GM23338 (cell line): Measurements from ENCODE around the gene CDIPT. TPM values are rescaled to one million over a fixed set of nuclear protein-coding genes. Genes with fewer than 3 reads are reported as not detected.
A peak's percentile ranks its signal among the peaks of the same experiment; 100 is the strongest.

ENCODE experiments used
- ATAC-seq: fragments of 200-7000 bp; cut with Tn5 transposase; 3 replicates; pipeline ENCODE4 v1.9.1; 2020
- DNase-seq: peaks from one replicate; pipeline ENCODE4 v3.0.0-alpha.2; 2015; ENCODE audit warnings: low spot score
- H2AFZ ChIP-seq: fragments of 200-600 bp; sonication (generic); 2 replicates; pipeline ENCODE4 v1.8.0; 2016; ENCODE audit warnings: antibody characterized with exemption, mild to moderate bottlenecking, moderate library complexity
- H3F3A ChIP-seq: fragments of 200-600 bp; sonication (generic); replicated peaks from 2 replicates; pipeline ENCODE4 v1.8.0; 2017; ENCODE audit warnings: antibody characterized with exemption, mixed run types, low read depth
- H3K27ac ChIP-seq: fragments of 200-600 bp; sonication (generic); 2 replicates; pipeline ENCODE4 v1.6.1; 2016; ENCODE audit warnings: low read depth
- H3K27me3 ChIP-seq: fragments of 200-600 bp; sonication (generic); 2 replicates; pipeline ENCODE4 v1.8.0; 2016; ENCODE audit warnings: mild to moderate bottlenecking, mixed run types, moderate library complexity; ENCODE audit not compliant: insufficient read depth
- H3K36me3 ChIP-seq: fragments of 200-600 bp; sonication (generic); 2 replicates; pipeline ENCODE4 v1.8.0; 2016; ENCODE audit warnings: mild to moderate bottlenecking; ENCODE audit not compliant: insufficient read depth
- H3K4me1 ChIP-seq: fragments of 200-600 bp; sonication (generic); 2 replicates; pipeline ENCODE4 v1.8.0; 2016; ENCODE audit warnings: mild to moderate bottlenecking, moderate library complexity; ENCODE audit not compliant: insufficient read depth
- H3K4me2 ChIP-seq: fragments of 200-600 bp; sonication (generic); 2 replicates; pipeline ENCODE4 v1.7.1; 2017; ENCODE audit warnings: mixed run types
- H3K4me3 ChIP-seq: fragments of 200-600 bp; sonication (generic); 2 replicates; pipeline ENCODE4 v1.6.1; 2016; ENCODE audit warnings: mixed run types
- H3K79me2 ChIP-seq: fragments of 200-600 bp; sonication (generic); replicated peaks from 2 replicates; pipeline ENCODE4 v1.8.0; 2017; ENCODE audit warnings: mild to moderate bottlenecking; ENCODE audit not compliant: insufficient read depth
- H3K9me2 ChIP-seq: fragments of 200-600 bp; sonication (generic); 2 replicates; pipeline ENCODE4 v1.8.0; 2017; ENCODE audit not compliant: insufficient read depth
- H4K20me1 ChIP-seq: fragments of 200-600 bp; sonication (generic); replicated peaks from 2 replicates; pipeline ENCODE4 v1.8.0; 2017; ENCODE audit warnings: mild to moderate bottlenecking; ENCODE audit not compliant: insufficient read depth
- H3K27ac Mint-ChIP-seq: 2 replicates; pipeline ENCODE4 v1.8.0; 2020; ENCODE audit warnings: inconsistent platforms, mild to moderate bottlenecking, moderate library complexity, mixed read lengths
- H3K27me3 Mint-ChIP-seq: 3 replicates; pipeline ENCODE4 v1.8.0; 2022; ENCODE audit warnings: low read depth, mild to moderate bottlenecking, moderate library complexity, mixed read lengths, inconsistent platforms; ENCODE audit not compliant: insufficient read depth, poor library complexity
- H3K36me3 Mint-ChIP-seq: 3 replicates; pipeline ENCODE4 v1.8.0; 2021; ENCODE audit warnings: low read depth, mild to moderate bottlenecking, inconsistent platforms, moderate library complexity, mixed read lengths
- H3K4me1 Mint-ChIP-seq: 3 replicates; pipeline ENCODE4 v1.8.0; 2020; ENCODE audit warnings: mild to moderate bottlenecking, inconsistent platforms, mixed read lengths
- H3K4me3 Mint-ChIP-seq: 3 replicates; pipeline ENCODE4 v1.8.0; 2021; ENCODE audit warnings: moderate library complexity, mild to moderate bottlenecking, inconsistent platforms, mixed read lengths
- H3K9me3 Mint-ChIP-seq: 3 replicates; pipeline ENCODE4 v1.8.0; 2020; ENCODE audit warnings: moderate library complexity, mild to moderate bottlenecking, inconsistent platforms, mixed read lengths
- EZH2 ChIP-seq: fragments of 200-600 bp; sonication (generic); IDR thresholded peaks from one replicate; pipeline ENCODE4 v1.8.0; 2017; ENCODE audit warnings: antibody characterized with exemption, mild to moderate bottlenecking, low read depth; ENCODE audit not compliant: unreplicated experiment
- EZH2phosphoT487 ChIP-seq: fragments of 200-600 bp; sonication (generic); IDR thresholded peaks from one replicate; pipeline ENCODE4 v1.8.1; 2018; ENCODE audit warnings: antibody characterized with exemption; ENCODE audit not compliant: unreplicated experiment
- NANOG ChIP-seq: IDR thresholded peaks from 2 replicates; pipeline ENCODE4 v1.6.1; 2016; ENCODE audit warnings: antibody characterized with exemption, borderline replicate concordance
- POLR2AphosphoS5 ChIP-seq: IDR thresholded peaks from 2 replicates; pipeline ENCODE4 v1.6.1; 2016; ENCODE audit warnings: antibody characterized with exemption, low read depth
- REST ChIP-seq: IDR thresholded peaks from one replicate; pipeline ENCODE4 v1.6.1; 2018; ENCODE audit warnings: antibody characterized with exemption; ENCODE audit not compliant: unreplicated experiment
- STAT1 ChIP-seq: IDR thresholded peaks from one replicate; pipeline ENCODE4 v1.6.1; 2016; ENCODE audit warnings: antibody characterized with exemption; ENCODE audit not compliant: unreplicated experiment
- polyA plus RNA-seq: library from polyadenylated mRNA; unstranded; fragments of >200 nt; fragmentation: Nextera tagmentation; extraction: Ambion mirVana; gene quantifications from 2 replicates; pipeline ENCODE4 v1.2.1, GENCODE V29; 2016
- total RNA-seq: library from RNA; depleted of rRNA; stranded (reverse); fragments of >200 nt; shearing (Covaris generic); gene quantifications from 2 replicates; pipeline ENCODE4 v1.2.3, GENCODE V29; 2014
- TF ChIP-seq, protein P1 (sequence below), 2 experiments: fragments of 200-600 bp in 1 of 2; sonication (generic) in 1 of 2; conservative IDR thresholded peaks; 2 replicates each; pipeline versions ENCODE4 v1.5.1 to v1.6.1; 2016 to 2017; ENCODE audit warnings: antibody characterized with exemption in 2 of 2, low read depth in 2 of 2, mild to moderate bottlenecking in 2 of 2, moderate library complexity in 1 of 2

Gene CDIPT
- total and polyA plus RNA-seq, 2 experiments from 2014 or later, result 36.2 to 78.1 TPM

- TF ChIP-seq STAT1 (no peak), POLR2AphosphoS5 (no peak), EZH2phosphoT487 (no peak), NANOG (no peak)
These were observed 49.1 kb upstream of the CDIPT start (continued) for GRCh38 chr16:29912087-29912486.

DNA sequence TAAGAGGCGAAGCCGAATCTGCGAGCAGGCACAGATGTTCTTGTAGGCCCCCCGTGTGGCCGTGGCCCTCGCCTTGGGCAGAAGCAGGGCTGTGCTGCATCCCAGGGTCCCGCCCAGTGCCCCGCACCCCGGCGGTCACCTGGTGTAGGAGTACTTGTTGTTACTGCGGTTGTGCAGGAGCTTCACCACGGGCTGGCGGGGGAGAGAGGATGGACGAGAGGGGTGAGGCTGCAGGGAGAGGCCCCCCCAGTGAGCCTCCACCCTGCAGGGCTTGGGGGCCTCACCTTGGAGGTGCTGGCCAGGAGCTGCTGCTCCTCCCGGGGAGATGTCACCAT is 48.6 kb upstream of the CDIPT start:
- no peaks in the 10 kb centered on the region for H3K9me3 Mint-ChIP-seq
- Histone ChIP-seq H3K27ac (no peak overlapping the region), H4K20me1 (no peaks in the 10 kb centered on the region; the same call in none of the 2 replicates), H3K79me2 (no peaks in the 10 kb centered on the region), H3K36me3 (no peaks in the 10 kb centered on the region), H3K4me2 (no peak overlapping the region), H3F3A (no peaks in the 10 kb centered on the region), H2AFZ (no peak overlapping the region), H3K9me2 (no peaks in the 10 kb centered on the region), H3K27me3 (no peaks in the 10 kb centered on the region), H3K4me3 (no peak overlapping the region), H3K4me1 (peaks cover 6% of the 10 kb centered on the region; the same call in 1 of the 2 replicates)
- ATAC-seq (peak; percentile 65), DNase-seq (peak; percentile 27)
- peaks cover 9% of the 10 kb centered on the region for H3K27me3 Mint-ChIP-seq
- H3K27ac Mint-ChIP-seq, result peak overlapping the region; percentile 12; the same call in 1 of the 2 replicates
- H3K4me1 Mint-ChIP-seq, result peaks cover 9% of the 10 kb centered on the region
- TF ChIP-seq NANOG (no peak), EZH2 (no peak), POLR2AphosphoS5 (no peak; the same call in 1 of the 2 replicates), EZH2phosphoT487 (no peak), REST (no peak), STAT1 (no peak)
- TF ChIP-seq, protein P1, sequence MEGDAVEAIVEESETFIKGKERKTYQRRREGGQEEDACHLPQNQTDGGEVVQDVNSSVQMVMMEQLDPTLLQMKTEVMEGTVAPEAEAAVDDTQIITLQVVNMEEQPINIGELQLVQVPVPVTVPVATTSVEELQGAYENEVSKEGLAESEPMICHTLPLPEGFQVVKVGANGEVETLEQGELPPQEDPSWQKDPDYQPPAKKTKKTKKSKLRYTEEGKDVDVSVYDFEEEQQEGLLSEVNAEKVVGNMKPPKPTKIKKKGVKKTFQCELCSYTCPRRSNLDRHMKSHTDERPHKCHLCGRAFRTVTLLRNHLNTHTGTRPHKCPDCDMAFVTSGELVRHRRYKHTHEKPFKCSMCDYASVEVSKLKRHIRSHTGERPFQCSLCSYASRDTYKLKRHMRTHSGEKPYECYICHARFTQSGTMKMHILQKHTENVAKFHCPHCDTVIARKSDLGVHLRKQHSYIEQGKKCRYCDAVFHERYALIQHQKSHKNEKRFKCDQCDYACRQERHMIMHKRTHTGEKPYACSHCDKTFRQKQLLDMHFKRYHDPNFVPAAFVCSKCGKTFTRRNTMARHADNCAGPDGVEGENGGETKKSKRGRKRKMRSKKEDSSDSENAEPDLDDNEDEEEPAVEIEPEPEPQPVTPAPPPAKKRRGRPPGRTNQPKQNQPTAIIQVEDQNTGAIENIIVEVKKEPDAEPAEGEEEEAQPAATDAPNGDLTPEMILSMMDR (conservative IDR thresholded peaks at IDR 0.05; ENCODE audit: low read depth in 2 of 2), result no peak
- H3K36me3 Mint-ChIP-seq, result peaks cover 3% of the 10 kb centered on the region
- no peak overlapping the region for H3K4me3 Mint-ChIP-seq
